ENCODE data around the gene ADAP1. TPM values are rescaled to one million over a fixed set of nuclear protein-coding genes. Genes with fewer than 3 reads are reported as not detected.

ADAP1 gene
- total RNA-seq, 1 experiment from 2014 or later, result 3.1 TPM

GRCh38 chr7:867001-867405 is 87.5 kb downstream of the ADAP1 start:
- POLR2A ChIA-PET, result no interaction called here
- TF ChIP-seq POLR2AphosphoS5 (IDR thresholded peaks at IDR 0.05; ENCODE audit: low read depth, low read length) (no peak), CTCF (IDR thresholded peaks at IDR 0.05) (no peak), TCF7L2 (IDR thresholded peaks at IDR 0.05; ENCODE audit: low read depth, low read length) (no peak), SIN3A (IDR thresholded peaks at IDR 0.05; ENCODE audit: borderline replicate concordance, insufficient read depth, low read depth, low read length) (no peak)
- TF ChIP-seq, protein P1, sequence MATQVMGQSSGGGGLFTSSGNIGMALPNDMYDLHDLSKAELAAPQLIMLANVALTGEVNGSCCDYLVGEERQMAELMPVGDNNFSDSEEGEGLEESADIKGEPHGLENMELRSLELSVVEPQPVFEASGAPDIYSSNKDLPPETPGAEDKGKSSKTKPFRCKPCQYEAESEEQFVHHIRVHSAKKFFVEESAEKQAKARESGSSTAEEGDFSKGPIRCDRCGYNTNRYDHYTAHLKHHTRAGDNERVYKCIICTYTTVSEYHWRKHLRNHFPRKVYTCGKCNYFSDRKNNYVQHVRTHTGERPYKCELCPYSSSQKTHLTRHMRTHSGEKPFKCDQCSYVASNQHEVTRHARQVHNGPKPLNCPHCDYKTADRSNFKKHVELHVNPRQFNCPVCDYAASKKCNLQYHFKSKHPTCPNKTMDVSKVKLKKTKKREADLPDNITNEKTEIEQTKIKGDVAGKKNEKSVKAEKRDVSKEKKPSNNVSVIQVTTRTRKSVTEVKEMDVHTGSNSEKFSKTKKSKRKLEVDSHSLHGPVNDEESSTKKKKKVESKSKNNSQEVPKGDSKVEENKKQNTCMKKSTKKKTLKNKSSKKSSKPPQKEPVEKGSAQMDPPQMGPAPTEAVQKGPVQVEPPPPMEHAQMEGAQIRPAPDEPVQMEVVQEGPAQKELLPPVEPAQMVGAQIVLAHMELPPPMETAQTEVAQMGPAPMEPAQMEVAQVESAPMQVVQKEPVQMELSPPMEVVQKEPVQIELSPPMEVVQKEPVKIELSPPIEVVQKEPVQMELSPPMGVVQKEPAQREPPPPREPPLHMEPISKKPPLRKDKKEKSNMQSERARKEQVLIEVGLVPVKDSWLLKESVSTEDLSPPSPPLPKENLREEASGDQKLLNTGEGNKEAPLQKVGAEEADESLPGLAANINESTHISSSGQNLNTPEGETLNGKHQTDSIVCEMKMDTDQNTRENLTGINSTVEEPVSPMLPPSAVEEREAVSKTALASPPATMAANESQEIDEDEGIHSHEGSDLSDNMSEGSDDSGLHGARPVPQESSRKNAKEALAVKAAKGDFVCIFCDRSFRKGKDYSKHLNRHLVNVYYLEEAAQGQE (IDR thresholded peaks at IDR 0.05; ENCODE audit: insufficient read depth in 1 of 2, low read depth in 2 of 2, low read length in 1 of 2), result no peak
- Histone ChIP-seq H3K4me1 (ENCODE audit: control insufficient read depth, insufficient read depth, low read length) (no peaks in the 10 kb centered on the region), H3K4me3 (ENCODE audit: low read depth in 2 of 2, low read length in 2 of 2) (no peak overlapping the region), H3K9me3 (ENCODE audit: control insufficient read depth, insufficient read depth, low read depth, low read length) (no peaks in the 10 kb centered on the region), H3K27me3 (ENCODE audit: control insufficient read depth, insufficient read depth, low read length) (no peaks in the 10 kb centered on the region), H3K36me3 (ENCODE audit: control insufficient read depth, insufficient read depth, low read length) (peaks cover 13% of the 10 kb centered on the region), H3K27ac (ENCODE audit: low read length) (no peak overlapping the region)
- CTCF ChIA-PET, result interaction anchor here (0.6 kb wide), 1 partner anchor 126 kb away, joined by 3 read pairs; no protein-coding TSS in a partner anchor
- intact Hi-C loops (cut with micrococcal nuclease; ENCODE audit: unreplicated experiment) (no loop called here), in situ Hi-C loops (cut with HindIII; ENCODE audit: low pct_unique_long_range_greater_than_20kb, low sequenced_read_pairs) (no loop called here)
- DNase-seq (ENCODE audit: low read depth, low spot score), result no peak
- ATAC-seq, result peak; percentile 12; the same call in 1 of the 2 replicates
- no TSS peak for BruUV-seq (replicated peaks)

DNA sequence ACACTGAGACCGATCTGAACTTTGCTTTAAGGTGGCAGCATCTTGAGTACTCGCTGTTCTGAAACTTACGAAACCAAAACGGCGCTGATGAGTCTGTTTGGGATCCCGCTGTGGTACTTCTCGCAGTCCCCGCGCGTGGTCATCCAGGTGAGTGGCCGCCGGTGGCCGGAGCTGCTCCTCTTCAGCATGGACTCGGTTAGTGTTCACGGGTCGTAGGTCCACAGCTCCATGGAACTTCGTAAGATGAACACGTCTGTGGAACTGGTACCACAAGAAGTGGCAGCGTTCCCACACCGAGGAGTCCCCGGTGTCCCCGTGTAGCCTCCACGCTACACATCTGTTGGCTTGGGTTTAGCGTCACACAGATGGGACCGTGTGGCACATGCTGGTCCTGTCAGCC is 88.6 kb downstream of the ADAP1 start:
- DNase-seq (ENCODE audit: low read depth, low spot score), result no peak
- intact Hi-C loops (cut with micrococcal nuclease; ENCODE audit: unreplicated experiment) (no loop called here), in situ Hi-C loops (cut with HindIII; ENCODE audit: low pct_unique_long_range_greater_than_20kb, low sequenced_read_pairs) (no loop called here)
- BruUV-seq (replicated peaks), result no TSS peak
- no peaks in the 10 kb centered on the region for H3K27me3 ChIP-seq (ENCODE audit: control insufficient read depth, insufficient read depth, low read length)
- CTCF ChIA-PET, result no interaction called here
- TF ChIP-seq POLR2AphosphoS5 (IDR thresholded peaks at IDR 0.05; ENCODE audit: low read depth, low read length) (no peak), TCF7L2 (IDR thresholded peaks at IDR 0.05; ENCODE audit: low read depth, low read length) (no peak), SIN3A (IDR thresholded peaks at IDR 0.05; ENCODE audit: borderline replicate concordance, insufficient read depth, low read depth, low read length) (no peak), CTCF (IDR thresholded peaks at IDR 0.05) (no peak)
- TF ChIP-seq, protein P1 (IDR thresholded peaks at IDR 0.05; ENCODE audit: insufficient read depth in 1 of 2, low read depth in 2 of 2, low read length in 1 of 2), result no peak
- POLR2A ChIA-PET, result no interaction called here
- no peak overlapping the region for H3K27ac ChIP-seq (ENCODE audit: low read length)
- H3K4me3 ChIP-seq (ENCODE audit: low read depth in 2 of 2, low read length in 2 of 2), result no peak overlapping the region
- H3K4me1 ChIP-seq (ENCODE audit: control insufficient read depth, insufficient read depth, low read length), result no peaks in the 10 kb centered on the region
- H3K36me3 ChIP-seq (ENCODE audit: control insufficient read depth, insufficient read depth, low read length), result peaks cover 17% of the 10 kb centered on the region
- no peak for ATAC-seq
- H3K9me3 ChIP-seq (ENCODE audit: control insufficient read depth, insufficient read depth, low read depth, low read length), result no peaks in the 10 kb centered on the region
